HG03095 (cell line): ENCODE results near the gene RACGAP1.

Experiments used
- ATAC-seq: cut with Tn5 transposase; IDR thresholded peaks from one replicate; pipeline ENCODE4 v1.9.1; 2021; ENCODE audit warnings: moderate library complexity; ENCODE audit not compliant: unreplicated experiment

RACGAP1 gene

DNA sequence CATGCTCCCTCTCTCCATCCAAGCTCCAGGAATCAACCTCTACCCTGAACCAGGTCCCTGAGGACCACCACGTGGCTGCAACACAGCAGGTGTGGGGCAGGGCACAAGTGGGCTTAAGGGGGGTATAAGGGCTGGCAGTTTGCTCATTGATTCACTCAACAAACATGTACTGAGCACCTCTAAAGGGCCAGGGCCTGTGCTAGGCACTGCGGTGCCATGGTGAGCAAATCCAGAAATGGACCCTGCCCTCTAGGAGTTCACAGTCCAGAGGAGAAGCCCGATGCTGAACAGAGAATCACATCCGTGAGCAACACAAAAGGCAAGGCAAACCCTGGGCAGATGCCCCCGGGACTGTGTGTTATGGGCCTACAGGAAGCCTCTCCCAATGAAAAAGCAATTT lies 81.2 kb downstream of the RACGAP1 start:
- ATAC-seq = no peak

DNA sequence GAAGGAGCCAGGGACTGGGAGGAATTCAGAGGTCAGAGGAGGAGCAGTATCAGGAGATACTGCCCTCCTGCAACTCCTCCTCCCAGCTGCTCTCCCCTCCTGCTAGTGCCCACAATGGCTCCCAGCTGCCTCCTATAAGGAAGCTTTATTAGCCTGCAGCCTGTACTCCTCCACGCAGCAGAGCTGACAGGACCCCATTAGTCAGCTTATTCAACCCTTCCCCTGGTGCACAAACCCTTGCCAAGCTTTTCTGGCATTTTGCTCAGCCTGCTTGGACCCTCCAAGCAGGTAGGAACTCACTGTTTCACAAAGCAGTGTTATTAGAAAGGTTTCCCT lies 81.7 kb downstream of the RACGAP1 start:
- no peak for ATAC-seq

DNA sequence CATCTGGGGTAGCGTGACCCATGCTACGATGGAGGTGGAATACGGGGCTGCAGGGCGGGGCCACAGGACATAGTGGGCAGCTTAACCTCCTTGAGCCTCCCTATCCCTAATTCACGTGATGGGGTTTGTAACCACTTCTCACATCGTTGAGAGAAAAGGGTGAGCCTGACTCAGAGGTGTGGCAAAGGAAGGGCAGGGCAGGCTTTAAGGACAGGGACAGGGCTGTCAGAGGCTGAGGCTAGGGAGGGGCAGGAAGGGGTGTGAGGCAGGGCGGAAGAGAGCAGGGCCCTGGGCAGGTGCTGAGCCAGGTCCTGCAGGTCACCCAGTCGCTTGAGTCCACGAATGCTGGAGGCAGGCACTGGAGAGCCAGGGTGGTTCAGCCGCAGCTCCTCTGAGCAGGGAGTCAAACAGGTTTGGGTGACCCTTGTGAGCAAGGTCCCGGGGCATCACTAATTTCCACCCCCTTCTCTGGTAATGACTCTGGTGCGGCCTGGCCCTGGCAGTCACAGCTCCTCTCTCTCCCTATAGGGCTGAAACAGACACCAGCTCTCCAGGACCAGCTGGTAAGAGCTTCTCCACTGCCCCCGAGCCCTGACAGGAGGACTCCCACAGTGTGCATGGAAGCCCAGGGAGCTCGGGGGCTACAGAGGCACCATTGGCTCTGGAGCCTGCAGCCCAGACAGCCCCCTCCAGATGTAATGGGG lies 82.2 kb downstream of the RACGAP1 start:
- ATAC-seq = no peak

DNA sequence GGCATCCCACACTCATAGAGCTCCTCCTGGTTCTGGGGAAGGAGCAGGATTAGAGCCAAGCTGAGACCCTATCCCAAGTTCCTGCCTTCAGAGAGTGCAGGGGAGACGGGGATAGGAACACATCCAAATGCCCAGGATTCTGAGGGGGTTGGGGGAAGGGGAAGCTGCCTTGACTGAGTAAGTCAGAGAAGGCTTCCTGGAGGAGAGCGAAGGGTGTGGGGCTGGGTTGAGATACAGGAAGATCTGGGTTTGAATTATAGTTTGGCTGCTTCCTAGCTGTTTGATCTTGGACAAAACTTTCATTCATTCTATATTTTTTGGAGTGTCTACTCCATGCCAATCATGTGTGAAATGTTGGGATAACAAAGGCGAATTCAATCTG lies 82.8 kb downstream of the RACGAP1 start:
- ATAC-seq = no peak

DNA sequence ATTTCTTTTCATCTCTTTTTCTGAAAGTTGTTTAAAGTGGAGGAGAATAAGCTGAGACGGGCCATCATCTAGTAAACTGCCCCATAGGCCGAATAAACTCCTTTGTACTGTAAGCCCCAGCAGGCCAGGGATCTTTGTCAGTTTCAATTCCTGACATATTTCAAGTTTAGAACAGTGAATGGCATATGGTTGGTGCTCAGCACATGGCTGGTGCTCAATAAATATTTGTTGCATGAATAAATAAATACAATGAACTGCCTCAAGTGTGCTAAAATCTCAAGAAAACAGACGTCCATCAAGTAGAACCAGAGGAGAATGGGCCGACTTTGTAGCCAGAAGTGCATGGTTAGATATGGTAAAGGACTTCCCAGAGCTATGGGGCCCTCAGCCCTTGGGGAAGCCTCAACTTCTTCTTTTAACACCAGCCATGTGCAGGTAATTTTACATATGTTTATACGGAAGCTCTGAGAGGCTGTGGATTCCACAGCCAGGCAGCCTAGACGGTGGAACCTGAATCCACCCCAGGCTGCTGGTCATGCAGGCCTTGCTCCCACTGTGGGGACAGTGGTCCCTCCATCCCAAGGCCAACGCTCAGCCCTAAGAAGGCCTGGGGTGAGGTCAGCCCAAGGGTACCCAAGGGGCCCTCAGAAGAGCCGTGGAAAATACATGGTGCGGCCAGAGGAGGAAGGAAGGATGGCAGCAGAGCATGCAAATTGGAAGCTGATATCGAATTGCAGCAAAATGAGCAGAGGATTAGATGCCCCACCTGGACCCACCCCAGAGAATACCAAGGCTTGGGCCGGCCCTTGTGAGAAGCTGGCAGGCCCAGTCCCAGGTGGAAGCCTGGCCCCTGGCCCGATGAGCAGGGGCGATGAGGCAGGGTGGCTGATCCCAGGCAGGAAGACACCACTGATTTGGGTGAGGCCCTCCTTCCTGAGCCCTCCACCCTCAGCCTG lies 83.5 kb downstream of the RACGAP1 start:
- no peak for ATAC-seq

DNA sequence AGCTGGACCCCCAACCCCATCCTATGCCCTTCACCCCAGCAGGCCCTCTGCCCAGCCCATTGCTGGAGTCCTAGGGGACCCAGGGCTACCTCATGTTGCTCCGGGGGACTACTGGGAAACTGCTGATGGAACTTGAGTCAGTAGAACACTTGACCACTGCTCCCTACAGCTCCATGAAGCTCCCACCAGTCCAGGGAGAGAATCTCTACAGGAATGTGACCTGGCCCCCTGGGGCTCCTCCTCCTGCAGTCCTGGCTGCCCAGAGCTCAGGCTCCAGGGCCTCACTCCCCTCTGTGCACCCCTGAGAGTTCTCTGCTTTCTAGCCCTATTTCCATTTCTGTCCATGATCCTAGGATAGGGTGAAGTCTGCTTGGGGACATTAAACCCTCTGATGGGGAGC lies 85.6 kb downstream of the RACGAP1 start:
- ATAC-seq = no peak

DNA sequence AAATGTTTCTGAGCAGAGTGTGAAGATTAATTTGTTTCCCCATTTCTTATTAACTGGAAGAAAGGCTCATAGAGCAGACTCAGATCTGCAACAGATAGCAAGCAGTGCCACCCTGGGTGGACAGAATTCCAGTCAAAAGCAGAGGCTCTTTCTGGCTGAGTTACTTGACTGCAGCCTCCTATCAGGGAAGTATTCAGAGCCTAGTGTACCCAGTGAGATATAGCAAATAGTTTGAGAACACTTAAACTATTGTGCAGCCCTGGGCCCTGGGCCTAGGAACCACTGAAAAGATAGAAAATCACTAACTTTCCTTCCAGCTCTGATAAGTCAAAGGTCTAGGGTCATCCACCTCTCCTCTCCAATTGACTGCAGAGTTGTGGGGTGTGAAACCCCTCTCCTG lies 86.0 kb downstream of the RACGAP1 start:
- ATAC-seq = no peak
